GM18909 (cell line): Measurements from ENCODE around the gene NME1.
"Not testable (repeated sequence)": the region's sequence is repeated elsewhere in the genome, so short reads cannot be mapped to it uniquely, and the experiment has no call there.

Source experiments
- ATAC-seq: cut with Tn5 transposase; IDR thresholded peaks from one replicate; pipeline ENCODE4 v1.9.1; 2021; ENCODE audit warnings: mild to moderate bottlenecking; ENCODE audit not compliant: unreplicated experiment, poor library complexity

The NME1 gene

DNA sequence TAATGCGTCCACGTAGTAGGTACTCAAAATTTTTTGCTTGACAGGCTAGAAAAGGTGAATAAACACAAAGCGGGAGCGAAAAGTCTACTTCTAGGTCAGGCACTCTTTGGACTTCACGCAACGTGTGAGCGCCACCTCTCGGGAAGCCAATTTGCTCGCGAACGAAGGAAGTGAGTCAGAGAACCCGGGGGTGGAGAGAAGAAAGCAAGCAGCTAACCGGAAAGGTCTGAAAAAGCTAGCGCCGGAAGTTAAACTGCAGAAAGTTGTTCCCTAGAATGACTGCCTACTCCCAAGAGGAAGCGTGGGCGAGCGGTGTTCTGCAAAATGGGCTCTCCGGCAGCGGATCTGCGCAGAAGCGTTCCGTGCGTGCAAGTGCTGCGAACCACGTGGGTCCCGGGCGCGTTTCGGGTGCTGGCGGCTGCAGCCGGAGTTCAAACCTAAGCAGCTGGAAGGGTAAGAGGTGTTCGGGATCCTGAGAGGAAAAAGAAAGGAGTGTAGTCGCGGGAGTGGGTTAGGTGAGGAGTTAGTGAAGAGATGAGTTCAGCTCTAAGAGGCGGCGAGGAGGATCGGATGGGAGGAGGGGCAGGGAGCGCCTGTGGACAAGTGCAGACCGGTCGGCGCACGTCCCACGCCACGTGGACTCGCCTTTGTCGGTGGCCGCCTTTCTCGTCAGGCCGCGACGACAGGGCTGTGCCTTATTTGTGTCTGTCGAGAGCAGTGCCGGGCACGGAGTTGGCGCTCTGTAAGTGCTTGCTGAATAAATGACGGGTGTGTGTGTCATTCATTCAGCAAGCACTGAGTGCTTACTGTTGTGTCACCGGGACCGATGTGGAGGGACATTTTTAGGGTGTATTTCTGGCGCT, at the start of gene NME1:
Gene NME1, plus strand, starts transcription at position 350 of the 863 bp plus-strand sequence. CDS start 2,096 bp downstream, outside the sequence.
- peak; percentile 92 for ATAC-seq

DNA sequence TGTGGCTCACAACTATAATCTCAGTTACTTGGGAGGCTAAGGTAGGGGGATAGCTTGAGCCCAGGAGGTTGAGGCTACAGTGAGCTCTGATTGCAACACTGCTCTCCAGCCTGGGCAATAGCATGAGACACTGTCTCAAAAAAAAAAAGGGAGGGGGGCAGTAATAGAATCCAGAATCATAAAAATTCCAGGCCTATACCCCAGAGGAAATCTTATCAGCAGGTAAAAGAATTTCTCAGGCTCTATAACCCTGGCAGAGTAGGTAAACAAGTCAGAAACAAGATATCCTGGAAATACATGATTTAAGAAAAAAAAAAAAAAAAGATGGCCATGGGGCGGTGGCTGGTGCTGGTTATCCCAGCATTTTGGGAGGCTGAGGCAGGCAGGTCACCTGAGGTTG, 45.6 kb upstream of the NME1 start:
- ATAC-seq, result no peak

DNA sequence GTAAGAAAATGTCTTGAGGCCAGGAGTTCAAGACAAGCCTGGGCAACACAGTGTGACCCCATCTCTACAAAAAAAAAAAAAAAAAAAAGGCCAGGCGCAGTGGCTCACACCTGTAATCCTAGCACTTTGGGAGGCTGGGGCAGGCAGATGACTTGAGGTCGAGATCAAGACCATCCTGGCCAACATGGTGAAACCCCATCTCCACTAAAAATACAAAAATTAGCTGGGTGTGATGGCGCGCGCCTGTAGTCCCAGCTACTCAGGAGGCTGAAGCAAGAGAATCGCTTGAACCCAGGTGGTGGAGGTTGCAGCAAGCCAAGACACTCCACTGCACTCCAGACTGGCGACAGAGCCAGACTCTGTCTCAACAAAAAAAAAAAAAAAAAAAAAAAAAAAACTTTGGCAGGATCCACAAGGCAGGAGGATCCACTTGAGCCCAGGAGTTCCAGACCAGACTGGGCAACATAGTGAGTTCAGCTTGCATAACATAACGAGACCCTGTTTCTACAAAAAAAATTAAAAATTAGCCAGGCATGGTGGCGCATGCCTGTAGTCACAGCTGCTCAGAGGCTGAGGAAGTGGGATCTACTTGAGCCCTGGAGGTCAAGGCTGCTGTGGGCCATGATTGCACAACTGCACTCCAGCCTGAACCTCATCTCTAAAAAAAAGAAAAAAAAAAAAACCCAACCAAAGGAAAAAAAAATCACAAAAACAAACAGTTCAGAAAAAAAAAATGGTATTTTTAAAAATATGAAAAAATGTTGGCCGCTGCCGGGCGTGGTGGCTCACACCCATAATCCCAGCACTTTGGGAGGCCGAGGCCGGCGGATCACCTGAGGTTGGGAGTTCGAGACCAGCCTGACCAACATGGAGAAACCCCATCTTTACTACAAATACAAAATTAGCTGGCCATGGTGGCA, 40.8 kb upstream of the NME1 start:
- ATAC-seq, result not testable (repeated sequence)

GRCh38 chr17:51115179-51115578, 38.2 kb upstream of the NME1 start:
- ATAC-seq, result no peak

DNA sequence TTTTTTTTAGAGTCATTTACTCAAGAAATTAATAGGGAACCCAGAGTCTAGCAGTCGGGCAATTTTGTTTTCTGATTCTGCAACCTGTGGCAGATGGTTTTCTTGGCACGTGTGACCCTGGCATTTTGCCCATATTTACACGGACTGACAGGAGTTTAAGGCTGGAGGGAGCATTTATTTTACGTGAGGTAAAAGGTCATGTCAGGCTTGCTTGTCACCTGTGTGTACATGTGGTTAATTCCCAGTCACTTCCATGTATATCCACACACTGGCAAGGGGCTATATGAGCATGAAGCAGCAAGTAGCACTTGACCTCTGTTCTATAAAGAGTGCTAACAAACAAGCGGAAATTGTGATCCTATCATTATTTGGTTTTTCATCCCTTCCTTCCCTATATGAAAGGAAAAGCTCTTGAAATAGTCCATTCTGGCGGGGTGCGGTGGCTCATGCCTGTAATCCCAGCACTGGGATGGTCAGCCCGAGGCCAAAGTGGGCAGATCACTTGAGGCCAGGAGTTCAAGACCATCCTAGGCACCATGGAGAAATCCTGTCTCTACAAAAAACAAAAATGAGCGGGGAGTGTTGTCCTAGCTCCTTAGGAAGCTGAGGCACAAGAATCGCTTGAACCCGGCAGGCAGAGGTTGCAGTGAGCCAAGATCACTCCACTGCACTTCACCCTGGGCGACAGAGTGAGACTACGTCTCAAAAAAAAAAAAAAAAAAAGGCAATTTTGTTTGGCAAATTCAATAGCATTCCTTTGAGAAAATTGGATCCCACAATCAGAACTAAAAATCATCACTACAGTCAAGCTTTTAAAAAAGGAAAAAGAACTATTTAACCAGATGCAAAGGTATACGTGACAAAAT, 34.8 kb upstream of the NME1 start:
- no peak for ATAC-seq

DNA sequence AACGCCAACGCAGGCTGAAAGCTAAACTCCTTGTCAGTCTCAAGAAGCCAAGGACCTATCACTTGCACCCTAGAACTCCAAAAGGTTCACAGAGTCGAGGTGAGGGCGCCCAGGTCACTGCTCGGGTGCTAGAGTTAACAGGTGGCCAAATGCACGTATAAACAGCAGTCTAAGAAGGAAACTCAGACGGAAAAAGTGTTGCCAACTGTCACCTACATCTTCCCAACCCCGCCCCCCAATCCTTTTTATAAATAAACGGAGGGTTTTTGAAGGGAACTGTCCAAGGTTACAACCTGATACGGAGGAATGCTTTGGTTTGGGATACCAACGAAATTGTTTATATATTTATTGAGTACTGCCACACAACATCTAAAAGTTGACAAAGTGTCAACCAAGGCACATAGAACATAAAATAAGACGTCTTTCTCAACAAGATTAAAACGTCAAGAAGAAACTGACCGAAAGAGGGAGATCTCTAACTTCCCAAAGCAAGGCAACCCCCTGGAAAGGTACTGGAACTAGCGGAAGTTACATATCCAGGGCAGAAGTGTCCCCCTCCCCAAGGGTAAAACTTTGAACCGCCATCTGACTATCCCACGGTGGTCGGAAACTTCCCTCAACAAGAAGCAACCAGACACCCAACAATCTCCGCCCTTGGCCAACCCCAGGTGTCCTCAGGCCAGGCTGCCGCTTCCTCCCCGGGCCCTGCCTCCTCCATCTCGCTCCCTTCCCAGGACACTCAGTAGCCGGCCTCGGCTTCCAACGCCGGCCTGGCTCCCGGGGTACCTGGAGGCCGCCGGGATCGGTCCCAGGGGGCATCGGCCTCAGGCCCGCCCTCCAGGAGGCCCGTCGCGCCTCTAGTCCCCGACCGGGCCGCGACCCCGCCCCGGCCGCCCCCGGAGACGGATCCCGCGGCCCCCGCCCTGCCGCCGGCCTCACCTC, 33.7 kb upstream of the NME1 start:
- peak; percentile 28 for ATAC-seq

- peak; percentile 23 for ATAC-seq
Observed at GRCh38 chr17:51120357-51120738, 33.0 kb upstream of the NME1 start.

DNA sequence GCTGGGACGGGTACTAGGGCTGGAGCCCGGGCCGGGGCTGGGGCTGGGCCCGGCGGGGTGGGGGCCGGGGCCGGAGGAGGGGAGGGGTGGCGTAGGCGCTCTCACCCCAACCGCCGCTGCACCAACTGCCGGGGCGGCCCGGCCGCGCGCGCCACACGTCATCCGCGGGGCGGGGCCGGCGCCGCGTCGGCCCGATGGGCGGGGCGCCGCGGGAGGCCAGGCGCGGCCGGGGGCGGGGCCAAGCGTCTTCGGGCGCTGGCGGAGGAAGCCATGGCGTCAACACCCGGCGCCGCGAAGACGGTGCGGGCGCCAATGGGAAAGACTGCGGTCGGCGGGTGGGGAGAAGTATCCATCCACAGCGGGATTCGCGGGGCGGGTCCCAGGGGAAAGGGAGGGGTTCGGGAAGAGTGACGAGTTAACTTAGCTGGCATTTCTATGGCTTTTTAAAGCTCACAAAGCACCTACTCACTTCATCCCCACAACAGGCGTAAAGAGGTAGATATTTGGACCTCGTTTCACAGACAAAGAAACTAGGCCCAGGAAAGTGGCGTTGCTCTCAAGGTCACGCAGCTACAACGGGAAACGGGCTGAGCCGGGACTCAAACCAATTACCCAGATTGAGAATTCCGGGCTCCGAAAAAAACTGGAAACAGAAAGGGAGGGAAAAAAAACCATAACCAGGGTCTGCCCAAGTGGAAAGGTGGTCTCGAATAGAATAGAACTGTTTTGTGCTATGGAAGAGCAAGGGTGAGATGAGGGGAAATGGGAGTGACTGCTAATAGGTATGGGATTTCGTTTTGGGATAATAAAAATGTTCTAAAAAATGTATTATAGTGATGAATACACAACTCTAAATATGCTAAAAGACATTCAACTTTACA, 32.4 kb upstream of the NME1 start, which contains the start of gene SPAG9:
Gene SPAG9, minus strand, starts transcription at position 130 of the 881 bp plus-strand sequence. CDS start 212 bp downstream, outside the sequence.
- ATAC-seq, result peak; percentile 79

- peak; percentile 30 for ATAC-seq
Observed at GRCh38 chr17:51121620-51122472, 31.5 kb upstream of the NME1 start.

DNA sequence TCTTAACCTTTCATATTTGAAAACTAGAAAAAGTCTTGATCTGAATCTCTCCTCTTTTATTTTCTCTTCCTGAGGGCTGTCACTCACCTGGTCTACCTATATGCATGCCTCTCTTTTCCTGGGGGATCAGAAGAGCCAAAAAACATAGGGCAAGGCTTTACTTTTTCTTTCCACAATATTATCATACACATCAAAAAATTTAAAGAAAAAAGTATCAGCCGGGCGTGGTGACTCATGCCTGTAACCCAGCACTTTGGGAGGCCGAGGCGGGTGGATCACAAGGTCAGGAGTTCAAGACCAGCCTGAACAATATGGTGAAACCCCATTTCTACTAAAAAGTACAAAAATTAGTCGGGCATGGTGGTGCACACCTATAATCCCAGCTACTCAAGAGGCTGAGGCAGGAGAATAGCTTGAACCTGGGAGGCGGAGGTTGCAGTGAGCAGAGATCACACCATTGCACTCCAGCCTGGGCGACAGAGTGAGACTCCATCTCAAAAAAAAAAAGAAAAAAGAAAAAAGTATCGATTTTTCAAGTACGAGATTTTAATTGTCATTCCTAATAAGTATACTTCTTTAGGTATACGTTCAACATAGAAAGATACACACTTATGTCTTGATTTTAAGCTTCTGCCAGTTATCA, 30.8 kb upstream of the NME1 start:
- not testable (repeated sequence) for ATAC-seq

DNA sequence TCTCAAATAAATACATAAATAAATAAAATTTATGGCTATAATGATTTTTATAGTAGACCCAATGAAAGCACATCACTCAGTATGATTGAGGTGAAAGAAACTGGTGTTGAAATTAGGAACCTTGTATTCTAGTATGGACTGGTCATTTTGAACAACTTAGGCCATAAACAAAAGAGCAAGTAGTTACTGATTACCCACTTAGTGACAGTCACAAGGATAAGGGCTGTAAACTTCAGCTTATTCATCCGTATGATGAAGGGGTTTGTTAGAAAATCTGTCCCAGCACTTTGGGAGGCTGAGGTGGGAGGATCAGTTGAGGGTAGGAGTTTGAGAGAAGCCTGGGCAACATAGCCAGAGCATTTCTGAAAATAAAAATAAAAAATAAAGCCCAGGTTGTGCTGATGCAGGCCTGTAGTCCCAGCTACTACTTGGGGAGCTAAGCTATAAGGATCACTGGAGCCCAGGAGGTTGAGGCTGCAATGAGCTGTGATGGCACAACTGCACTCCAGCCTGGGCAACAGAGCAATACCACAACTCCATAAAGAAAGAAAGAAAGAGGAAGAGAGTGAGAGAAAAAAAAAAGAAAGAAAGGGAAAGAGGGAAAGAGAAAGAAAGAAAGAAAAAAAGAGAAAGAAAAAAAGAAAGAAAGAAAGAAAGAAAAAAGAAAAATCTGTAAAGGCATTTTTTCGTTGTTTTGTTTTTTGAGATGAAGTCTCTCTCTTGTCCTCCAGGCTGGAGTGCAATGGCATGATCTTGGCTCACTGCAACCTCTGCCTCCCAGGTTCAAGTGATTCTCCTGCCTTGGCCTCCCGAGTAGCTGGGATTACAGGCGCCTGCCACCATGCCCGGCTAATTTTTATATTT, 28.5 kb upstream of the NME1 start:
- no peak for ATAC-seq

GRCh38 chr17:51128076-51128475, 25.3 kb upstream of the NME1 start:
- no peak for ATAC-seq

DNA sequence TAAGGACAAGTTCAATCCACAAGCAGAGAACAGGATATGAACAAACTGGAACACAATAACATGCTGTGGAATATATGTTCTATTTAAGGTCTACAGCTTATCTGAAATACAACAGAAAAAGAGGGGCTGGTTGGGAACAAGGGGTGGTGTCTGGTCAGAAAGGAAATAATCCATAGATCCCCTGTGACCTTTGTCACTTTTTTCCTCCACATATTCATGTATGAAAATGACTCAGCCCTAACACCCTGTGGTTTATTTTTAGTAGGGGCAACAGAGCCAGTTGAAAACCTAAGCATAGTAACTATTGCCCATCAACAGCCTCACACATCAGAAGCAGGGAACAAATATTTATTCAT, 20.4 kb upstream of the NME1 start:
- ATAC-seq, result peak; percentile 73

DNA sequence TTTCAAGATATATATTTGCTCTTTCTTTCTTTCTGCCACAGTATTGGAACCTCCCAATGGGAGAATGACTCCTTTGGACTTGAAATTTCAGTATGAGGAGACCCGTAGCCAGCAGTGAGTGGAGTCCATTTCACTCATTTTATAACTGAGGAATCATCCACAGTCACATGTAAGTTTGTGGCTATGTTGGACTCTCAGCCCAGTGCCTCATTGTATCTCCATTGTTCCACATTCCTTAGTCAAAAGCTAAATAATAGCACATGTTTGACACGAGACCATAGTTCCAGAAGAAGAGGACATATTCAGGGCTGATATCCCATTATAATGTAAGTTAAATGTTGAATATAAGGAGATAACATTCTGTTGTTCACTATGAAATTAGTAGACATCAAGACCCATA, 20.0 kb upstream of the NME1 start:
- ATAC-seq, result no peak

GRCh38 chr17:51135956-51136355, 17.4 kb upstream of the NME1 start:
- no peak for ATAC-seq

DNA sequence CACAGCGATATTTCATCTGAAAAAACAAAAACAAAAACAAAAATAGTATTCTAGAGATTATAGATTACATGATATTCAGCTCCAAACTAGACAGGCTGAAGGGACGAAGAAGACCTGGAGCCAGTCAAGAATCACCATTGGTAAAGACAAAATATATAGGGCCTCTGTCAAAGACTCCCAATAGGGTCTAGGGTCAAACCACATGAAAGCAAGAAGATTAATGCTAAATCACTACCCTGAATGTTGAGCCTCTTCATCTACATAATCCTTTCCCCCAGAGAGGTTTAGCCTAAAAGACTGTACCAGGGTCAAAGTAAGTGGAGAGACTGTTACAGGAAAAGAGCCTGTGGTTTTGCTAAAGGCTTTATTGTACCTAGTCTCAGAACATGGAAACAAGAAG, 10.8 kb upstream of the NME1 start:
- ATAC-seq, result no peak
